Bone marrow (tissue), 2 donors: ENCODE measurements around the gene DLGAP1.
"Not testable (repeated sequence)": the region's sequence is repeated elsewhere in the genome, so short reads cannot be mapped to it uniquely, and the experiment has no call there.

Source experiments
- DNase-seq, 2 donors: peaks; one replicate each; lab custom pipeline; 2025; lab: John Stamatoyannopoulos, UW

DLGAP1 gene

DNA sequence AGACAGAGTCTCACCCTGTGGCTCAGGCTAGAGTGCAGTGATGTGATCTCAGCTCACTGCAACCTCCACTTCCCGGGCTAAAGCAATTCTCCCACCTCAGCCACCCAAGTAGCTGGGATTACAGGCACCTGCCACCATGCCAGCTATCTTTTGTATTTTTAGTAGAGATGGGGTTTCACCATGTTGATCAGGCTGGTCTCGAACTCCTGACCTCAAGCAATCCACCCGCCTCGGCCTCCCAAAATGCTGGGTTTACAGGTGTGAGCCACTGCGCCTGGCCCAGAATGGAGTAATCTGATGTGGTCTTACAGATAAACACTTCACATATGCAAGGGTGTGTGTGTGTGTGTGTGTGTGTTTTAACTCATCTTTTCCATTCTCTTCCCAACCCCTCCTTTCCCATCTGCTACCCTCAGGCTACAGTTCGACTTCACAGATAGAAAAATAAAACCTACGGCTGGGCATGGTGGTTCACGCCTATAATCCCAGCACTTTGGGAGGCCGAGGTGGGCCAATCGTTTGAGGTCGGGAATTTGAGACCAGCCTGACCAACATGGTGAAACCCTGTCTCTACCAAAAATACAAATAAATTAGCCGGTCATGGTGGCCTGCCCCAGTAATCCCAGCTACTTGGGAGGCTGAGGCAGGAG, 853.9 kb downstream of the DLGAP1 start:
- not testable (repeated sequence) for DNase-seq

DNA sequence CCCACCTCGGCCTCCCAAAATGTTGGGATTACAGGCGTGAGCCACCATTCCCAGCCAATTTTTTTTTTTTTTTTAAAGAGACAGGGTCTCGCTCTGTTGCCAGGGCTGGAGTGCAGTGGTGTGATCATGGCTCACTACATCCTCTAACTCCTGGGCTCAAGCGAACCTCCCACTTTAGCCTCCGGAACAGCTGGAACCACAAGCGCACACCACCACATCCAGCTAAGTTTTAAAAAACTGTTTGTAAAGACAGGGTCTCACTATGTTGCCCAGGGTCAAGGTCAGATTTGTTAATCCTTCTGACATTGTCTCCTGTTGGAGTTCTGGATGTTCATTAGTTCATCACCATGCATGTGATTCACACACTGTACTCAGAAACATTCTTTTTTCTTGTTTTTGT, 855.2 kb downstream of the DLGAP1 start:
- DNase-seq: no peak

DNA sequence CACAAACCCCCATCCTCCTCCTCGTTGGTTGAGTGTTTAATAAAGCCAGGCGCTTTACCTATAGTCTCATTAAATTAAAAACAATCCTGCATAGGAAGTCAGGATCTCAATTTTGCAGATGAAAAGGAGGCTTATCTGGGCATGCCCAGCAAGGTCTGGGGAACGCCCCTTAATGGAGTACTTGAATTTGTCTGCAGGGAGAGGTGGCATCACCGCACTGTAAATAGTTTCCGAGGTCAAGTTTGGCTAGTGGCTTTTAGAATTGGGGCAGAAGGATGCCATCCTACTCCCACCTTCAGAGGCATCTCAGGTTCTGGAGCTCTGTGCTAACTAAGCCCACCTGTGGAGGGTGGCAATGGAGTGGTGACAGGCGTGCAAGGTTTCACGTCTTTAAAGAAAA, 855.9 kb downstream of the DLGAP1 start:
- no peak for DNase-seq

DNA sequence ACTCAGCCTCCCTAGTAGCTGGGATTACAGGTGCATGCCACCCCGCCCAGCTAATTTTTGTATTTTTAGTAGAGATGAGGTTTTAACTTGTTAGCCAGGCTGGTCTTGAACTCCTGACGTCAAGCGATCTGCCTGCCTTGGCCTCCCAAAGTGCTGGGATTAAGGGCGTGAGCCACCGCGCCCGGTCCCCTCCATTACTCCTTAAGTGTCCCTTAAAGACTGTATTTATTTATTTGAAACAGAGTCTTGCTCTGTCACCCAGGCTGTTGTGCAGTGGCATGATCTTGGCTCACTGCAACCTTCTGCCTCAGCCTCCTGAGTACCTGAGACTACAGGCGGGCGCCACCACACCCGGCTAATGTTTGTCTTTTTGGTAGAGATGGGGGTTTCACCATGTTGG, 856.5 kb downstream of the DLGAP1 start:
- no peak for DNase-seq

DNA sequence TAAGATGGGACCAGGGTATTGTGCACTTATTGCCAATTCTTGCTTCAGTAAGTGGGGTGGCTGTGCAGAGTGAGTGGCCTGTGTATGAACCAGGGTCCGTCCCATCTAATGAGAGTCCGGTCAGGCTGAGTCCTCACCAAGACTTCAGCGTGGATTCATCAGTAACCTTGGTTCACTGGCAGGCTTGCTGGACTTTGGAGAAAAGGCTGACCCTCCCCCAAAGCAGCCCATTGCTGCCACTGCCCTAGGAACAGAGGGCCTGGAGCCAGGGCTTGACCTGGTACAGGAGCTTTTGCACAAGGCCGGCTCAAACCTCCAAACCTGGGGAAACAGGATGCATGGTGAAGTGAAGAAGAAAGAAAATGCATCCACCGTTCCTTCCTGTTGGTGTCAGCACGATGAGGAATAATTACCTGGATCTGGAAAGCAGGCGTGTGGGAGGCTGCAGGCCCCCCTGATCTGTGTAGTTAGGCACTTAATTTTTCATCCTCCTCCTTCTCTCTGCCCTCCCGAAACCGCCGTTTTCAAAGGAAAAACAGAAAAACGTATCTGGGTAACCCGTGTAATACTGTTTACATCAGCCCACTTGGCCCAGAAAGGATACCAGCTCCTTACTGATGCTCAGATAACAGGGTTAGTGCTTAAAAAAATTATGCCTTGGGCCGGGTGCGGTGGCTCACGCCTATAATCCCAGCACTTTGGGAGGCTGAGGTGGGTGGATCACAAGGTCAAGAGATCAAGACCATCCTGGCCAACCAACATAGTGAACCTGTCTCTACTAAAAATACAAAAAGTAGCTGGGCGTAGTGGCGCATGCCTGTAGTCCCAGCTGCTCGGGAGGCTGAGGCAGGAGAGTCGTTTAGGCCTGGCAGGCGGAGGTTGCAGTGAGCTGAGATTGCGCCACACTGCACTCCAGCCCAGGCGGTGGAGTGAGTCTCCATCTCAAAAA, 857.4 kb downstream of the DLGAP1 start:
- DNase-seq: no peak

DNA sequence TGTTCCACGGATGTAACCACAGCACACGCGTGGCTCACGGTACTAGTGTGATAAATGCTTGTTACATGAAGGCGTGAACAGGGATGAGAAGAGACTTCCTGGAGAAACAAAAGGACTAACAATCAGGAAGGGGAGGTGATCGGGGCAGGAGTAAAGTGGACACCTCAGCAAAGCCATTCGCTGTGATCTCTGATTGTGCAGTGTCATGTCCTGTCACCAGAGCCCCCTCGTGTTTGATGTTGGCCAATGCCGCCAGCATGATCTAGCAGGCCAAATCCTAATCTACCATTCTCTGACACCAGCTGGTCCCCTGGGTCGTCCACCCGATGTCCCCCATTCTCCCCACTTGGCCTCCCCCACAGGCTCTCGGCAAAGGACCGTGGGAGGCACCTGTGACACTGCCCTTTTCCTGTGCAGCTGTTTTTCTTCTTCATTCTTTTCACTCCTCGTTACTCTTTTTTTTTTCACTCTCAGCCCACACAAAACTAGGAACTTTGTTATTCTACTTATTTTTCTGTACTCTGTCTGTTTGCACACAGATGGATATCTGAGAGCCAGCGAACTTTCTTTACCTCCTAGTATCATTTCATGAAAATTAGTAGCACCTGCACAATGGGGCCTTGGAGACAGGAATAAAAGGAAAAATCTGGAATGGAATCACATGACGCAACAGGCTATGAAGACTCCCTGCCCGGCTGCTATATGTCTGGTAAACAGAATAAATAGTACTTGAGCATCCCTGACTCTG, 858.3 kb downstream of the DLGAP1 start:
- DNase-seq: peak; percentile 20 to 60

DNA sequence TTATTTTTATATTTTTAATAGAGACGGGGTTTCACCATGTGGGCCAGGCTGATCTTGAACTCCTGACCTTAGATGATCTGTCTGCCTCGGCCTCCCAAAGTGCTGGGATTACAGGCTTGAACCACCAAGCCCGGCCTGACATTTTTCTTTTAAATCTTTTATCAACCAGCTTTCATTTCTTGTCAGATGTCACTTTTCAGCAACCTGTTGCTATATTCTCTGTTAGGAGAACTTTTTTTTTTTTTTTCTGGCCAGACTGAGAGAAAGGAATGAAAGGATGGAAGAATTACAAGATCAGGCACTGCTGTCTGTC, 858.8 kb downstream of the DLGAP1 start:
- no peak for DNase-seq

DNA sequence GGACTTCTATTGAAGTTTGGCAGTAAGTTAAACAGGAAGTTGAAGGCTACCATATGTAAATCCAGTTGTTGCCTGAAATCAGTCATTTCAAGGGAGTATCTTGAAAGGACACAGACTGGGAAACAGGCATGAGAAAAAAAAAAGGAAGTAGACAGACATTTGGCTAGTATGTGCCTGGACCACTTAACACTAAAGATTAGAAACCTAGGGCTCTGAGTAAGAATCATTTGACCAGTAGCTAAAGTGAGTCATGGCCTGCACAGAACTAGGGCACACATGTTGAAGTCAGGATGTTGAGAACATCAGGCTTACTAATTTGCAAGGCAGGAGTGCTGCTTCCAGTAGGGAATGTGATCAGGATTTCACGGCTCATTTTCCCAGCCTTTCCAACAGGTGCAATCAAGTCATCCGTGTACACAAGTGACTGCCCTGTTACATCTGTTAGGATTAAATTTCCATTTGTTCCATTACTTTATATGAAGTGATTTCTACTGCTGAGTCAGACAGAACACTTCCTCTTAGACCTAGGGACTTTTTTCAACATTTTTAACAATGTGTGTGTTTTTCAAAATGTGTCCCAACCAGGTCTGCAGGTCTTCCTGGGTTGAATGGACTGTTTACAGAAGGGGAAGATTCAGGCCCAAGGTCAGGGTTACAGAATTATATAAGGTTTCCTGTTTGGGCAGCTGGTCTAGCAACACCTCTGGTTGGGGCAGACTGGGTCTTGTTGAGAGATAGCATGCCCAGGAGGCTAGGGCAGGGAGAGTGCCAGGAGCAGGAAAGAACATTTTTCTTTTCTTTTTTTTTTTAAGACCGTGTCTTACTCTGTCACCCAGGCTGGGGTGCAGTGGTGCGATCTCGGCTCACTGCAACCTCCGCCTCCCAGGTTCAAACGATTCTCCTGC, 859.5 kb downstream of the DLGAP1 start:
- peak; percentile 62 to 88 for DNase-seq

DNA sequence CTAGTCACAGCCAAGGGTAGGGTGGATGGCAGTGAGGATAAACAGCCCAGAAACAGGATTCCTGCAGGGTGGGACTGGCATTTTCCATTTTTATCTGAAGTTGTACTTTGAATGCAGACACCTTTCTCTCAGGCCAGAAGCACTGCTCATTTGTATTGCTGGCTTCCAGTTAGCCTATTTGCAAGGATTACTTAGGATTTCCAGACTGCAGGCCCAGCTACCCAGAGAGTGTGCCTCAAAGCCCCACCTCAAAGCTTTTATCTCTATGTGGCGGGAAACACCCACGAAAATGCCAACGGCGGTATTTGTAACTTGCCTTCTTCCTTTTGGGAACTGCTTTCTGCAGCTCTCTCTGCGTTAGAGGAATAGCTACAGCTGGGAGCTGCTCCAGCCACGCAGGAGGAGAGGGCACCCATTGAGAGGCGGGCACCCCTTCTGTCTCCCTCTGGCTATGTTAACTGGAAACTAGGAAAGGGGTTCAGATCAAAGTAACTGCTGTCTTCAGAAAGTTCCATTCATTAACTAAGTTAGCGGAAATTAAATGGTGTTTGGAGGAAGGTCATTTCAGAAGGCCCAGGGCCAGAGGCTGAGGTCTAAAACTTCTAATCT, 860.2 kb downstream of the DLGAP1 start:
- DNase-seq: peak in 1 of 2 donors; percentile 27

DNA sequence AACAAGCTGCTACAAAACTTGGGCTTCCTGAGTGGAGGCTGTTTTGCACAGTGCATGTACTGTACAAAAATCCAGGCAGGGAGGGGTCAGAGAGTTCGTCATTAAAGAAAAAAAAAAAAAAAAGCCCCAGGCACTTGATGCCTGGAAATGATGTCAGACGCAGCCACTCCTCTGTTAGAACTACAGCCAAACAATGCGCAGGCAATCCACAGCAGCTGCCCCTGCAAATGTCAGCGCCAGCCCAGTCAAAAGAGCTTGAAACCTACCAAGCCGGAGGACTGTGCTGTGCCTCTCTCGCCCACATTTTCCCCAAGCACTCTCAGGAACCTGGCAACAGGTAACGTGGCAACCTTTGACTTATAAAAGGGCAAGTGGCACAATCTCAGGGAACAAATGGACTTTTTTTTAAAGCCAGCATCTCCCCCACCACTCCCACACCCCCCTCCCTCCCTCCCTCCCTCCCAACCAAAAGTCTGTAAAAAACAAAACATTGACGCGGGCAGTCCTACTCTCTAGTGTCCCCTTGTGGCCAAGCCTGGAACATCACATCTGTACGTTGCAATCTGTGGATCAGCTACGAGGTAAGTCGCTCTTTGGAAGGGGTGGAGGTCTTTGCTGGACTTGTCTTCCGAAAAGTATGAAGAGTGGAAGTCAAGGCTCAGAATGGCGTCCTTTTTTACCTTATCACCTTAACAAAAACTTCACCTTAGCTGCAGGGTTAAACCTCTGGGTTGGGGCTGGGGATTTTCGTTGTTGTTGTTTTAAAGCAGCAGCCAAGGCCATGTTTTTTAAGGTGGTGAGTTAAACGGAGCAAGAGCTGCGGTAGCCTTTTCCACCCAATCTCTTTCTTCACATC, 861.0 kb downstream of the DLGAP1 start:
- peak; percentile 74 to 90 for DNase-seq

DNA sequence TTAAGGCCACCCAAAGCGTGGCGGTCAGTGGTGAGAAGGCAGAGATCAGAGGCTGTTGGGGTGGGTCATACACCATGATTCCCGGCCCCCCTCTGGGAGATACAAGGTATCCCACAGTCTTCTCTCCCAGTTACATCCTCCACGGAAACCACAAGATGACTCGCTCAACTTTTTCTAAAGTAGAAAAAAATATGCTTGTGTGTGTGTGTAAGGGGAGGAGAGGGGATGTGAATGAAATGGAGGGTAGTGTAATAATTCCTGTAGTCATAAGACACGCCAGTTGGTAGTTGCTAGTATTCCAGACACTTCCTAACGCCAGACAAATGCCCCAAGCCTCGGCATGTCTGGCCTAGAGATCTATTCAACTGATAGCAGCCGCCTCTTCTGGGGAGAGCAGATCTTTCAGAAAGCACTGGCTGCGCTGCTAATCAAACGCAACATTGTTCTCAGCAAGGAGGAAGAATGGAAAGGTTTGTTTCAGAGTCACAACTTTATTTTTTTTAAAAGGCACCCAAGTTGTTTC, 861.7 kb downstream of the DLGAP1 start:
- DNase-seq: peak; percentile 42 to 47

DNA sequence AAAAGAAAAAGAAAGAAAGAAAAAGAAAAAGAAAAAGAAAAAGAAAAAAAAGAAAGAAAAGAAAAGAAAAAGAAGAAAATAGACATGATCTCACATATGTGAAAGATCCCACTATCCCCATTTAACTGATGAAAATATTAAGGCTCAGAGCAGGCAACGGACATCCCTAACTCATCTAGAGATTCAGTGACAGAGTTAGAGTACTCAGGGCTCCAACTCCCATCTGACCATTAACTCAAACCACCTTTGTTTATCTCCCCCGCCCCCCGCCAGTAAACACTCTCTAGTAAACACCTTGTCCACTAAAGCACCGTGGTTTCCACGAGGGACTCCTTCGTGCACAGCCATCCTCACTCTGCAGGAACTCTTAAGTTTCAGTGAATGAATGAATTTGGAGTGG, 862.2 kb downstream of the DLGAP1 start:
- DNase-seq: no peak

DNA sequence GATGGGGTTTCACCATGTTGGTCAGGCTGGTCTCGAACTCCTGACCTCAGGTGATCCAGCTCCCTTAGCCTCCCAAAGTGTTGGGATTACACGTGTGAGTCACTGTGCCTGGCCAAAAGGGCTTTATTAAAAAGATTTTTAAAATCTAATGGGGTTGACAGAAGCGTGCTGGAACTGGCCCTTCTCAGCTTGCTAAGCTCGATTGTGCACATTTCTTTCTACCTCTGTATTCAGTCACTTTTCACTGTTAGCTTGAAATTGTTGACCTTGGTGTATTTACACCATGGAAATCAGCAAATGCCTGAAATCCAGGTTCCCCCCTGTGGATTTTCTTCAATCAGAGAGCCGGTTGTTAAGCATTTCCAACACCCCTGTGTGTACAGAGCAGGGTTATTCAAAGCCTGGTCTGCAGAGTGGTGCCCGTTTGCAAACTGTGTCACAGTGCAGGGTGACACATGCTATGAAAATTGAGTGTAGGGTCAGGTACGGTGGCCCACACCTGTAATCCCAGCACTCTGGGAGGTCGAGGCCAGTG, 864.9 kb downstream of the DLGAP1 start:
- DNase-seq: no peak

DNA sequence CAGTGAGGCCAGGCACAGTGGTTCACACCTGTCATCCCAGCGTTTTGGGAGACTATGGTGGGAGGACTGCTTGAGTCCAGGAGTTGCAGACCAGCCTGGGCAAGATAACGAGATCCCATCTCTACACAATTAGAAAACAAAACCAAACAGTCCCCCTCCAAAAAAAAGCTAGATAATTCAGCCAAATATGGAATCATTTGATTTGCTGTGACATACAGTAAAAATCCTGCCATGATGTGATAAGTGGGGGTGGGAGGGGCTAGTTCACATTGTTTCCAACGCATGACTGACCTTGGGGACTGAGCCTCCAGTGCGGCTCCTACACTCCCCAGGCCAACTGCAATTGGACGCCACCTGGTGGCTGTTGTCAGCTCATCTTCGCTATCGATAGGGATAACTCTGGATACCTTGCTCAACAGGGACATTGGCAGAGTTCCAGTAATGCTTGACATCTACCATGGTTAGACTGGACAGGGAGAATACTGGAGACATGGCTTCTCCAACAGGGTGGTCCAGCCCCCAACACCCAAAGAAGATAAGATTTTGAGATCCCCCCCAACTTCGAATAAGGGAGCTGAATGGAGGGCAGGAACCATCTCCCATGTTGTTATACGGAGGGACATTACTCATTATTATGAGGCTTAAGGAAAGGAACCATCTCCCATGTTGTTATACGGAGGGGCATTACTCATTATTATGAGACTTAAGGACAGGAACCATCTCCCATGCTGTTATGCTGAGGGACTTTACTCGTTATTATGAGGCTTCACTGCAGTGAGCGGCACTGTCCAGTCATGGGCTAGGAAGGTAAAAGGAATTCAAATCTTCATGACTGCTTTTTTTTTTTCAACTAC, 869.2 kb downstream of the DLGAP1 start:
- DNase-seq: peak in 1 of 2 donors; percentile 16

DNA sequence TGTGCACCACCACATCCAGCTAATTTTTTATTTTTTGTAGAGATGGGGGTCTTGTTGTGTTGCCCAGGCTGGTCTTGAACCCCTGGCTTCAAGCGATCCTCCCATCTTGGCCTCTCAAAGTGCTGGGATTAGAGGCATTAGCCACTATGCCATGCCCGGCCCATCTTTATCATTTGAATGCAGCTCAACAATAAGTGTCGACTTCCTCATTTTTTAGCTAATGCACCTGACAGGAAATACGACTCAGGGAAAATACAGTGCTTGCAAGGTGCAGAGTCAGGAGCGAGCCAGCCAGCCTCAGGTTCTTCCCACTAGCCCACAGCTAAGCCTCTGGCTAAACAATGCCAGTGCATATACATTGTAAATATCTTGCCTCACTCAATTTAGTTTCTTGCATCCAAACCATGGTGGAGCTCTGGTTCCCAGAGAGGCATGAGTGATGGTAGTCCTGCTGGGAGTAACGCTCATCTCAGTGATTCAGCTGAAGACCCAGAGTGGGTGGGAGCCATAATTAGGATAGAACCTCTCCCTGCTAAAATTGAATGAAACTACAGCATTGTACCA, 870.1 kb downstream of the DLGAP1 start:
- DNase-seq: peak in 1 of 2 donors; percentile 23

DNA sequence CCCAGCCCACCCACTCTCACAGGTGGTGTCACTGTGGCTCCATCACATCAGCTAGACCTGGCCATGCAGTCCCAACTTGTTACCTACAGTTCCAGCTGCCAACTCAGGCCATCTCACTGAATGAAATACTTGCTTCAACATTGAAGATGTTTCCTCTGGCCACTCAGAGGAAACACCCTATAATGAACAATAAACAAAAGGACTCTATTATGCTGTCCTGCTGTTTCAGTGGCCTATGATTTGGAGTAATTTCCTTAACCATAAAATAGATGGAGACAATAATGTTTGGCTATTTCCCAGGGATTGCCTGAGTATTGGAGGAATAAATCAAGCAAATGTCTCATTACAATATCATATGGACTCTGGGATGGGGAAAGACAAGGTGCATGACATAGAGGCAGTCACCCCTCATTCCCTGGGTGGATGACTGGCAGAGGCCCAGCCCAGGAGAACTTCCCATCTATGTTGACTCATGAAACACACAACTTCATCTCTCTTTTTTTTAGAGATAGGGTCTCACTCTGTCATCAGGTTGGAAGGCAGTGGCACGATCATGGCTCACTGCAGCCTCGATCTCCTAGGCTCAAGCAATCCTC, 870.7 kb downstream of the DLGAP1 start:
- no peak for DNase-seq

DNA sequence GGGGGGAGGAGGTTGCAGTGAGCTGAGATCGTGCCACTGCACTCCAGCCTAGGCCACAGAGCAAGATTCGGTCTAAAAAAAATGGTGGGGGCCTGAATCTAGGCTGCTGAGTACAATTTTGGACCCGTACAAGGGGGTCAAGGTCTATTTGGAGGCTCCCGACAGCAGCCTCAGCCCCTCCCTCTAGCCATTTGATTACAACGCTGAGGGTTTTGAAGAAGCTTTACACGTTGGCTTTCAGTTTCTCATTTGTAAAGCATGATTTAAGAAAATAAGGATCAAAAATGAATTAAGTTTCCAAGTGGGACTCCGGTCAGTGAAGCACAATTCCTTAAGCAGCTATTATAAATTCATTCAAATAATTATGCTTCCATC, 871.2 kb downstream of the DLGAP1 start:
- DNase-seq: no peak
